IMR-90 (cell line): ENCODE measurements around the gene PUS3. TPM values are rescaled to one million over a fixed set of nuclear protein-coding genes. Genes with fewer than 3 reads are reported as not detected.

Experiments
- ATAC-seq: fragments of 200-7000 bp; cut with Tn5 transposase; 2 replicates; pipeline ENCODE4 v1.9.1; 2020; ENCODE audit warnings: low read depth, mild to moderate bottlenecking, moderate library complexity
- BruUV-seq: library from RNA; stranded (reverse); fragments of 400-500 nt; replicated peaks from 2 replicates; lab custom pipeline; 2021; lab: Mats Ljungman, UMichigan
- CTCF ChIA-PET: fragments of 300-600 bp; formaldehyde crosslinking; extraction: SDS; loops from one replicate; lab custom pipeline; 2021; ENCODE audit warnings: antibody characterized with exemption; lab: Yijun Ruan, JAX
- POLR2A ChIA-PET: fragments of 300-600 bp; sonication (Branson Sonifier 250); formaldehyde crosslinking; loops from one replicate; lab custom pipeline; 2022; ENCODE audit warnings: antibody characterized with exemption; ENCODE audit not compliant: unreplicated experiment; lab: Charles Lee
- DNase-seq: peaks from one replicate; pipeline ENCODE4 v3.0.0; 2013
- H2AFZ ChIP-seq: replicated peaks from 2 replicates; pipeline ENCODE3; 2013; ENCODE audit warnings: low read length, mild to moderate bottlenecking; ENCODE audit not compliant: poor library complexity
- H2AK5ac ChIP-seq: 2 replicates; pipeline ENCODE4 v1.6.1; 2013; ENCODE audit warnings: low read depth, low read length, inconsistent platforms
- H2AK9ac ChIP-seq: replicated peaks from 2 replicates; pipeline ENCODE3; 2013; ENCODE audit warnings: mild to moderate bottlenecking, low read depth, low read length, moderate library complexity; ENCODE audit not compliant: poor library complexity
- H2BK120ac ChIP-seq: 2 replicates; pipeline ENCODE4 v1.6.1; 2013; ENCODE audit warnings: low read depth, low read length, inconsistent platforms
- H2BK15ac ChIP-seq: 3 replicates; pipeline ENCODE4 v1.6.1; 2013; ENCODE audit warnings: low read depth, low read length, inconsistent platforms
- H2BK20ac ChIP-seq: 2 replicates; pipeline ENCODE4 v1.6.1; 2013; ENCODE audit warnings: low read depth, mild to moderate bottlenecking, inconsistent platforms, low read length, moderate library complexity
- H2BK5ac ChIP-seq: 2 replicates; pipeline ENCODE4 v1.6.1; 2013; ENCODE audit warnings: mild to moderate bottlenecking, low read depth, low read length, inconsistent platforms; ENCODE audit not compliant: poor library complexity, severe bottlenecking
- H3K14ac ChIP-seq: replicated peaks from 2 replicates; pipeline ENCODE4 v1.6.1; 2013; ENCODE audit warnings: low read depth, low read length, inconsistent platforms
- H3K18ac ChIP-seq: 2 replicates; pipeline ENCODE4 v1.6.1; 2013; ENCODE audit warnings: low read depth, low read length, control low read depth
- H3K23ac ChIP-seq: 2 replicates; pipeline ENCODE4 v1.6.1; 2013; ENCODE audit warnings: low read depth, low read length, inconsistent platforms
- H3K27ac ChIP-seq: 2 replicates; pipeline ENCODE4 v1.5.1; 2013; ENCODE audit warnings: mild to moderate bottlenecking, control low read depth, low read length; ENCODE audit not compliant: insufficient read depth
- H3K27me3 ChIP-seq: 2 replicates; pipeline ENCODE4 v1.6.1; 2013; ENCODE audit warnings: low read length; ENCODE audit not compliant: control insufficient read depth, insufficient read depth
- H3K36me3 ChIP-seq: 2 replicates; pipeline ENCODE4 v1.6.1; 2013; ENCODE audit warnings: low read length, mixed read lengths; ENCODE audit not compliant: control insufficient read depth, insufficient read depth
- H3K4ac ChIP-seq: 2 replicates; pipeline ENCODE4 v1.6.1; 2013; ENCODE audit warnings: low read depth, low read length, inconsistent platforms
- H3K4me1 ChIP-seq: 2 replicates; pipeline ENCODE4 v1.6.1; 2013; ENCODE audit warnings: low read length, mixed read lengths; ENCODE audit not compliant: control insufficient read depth, insufficient read depth
- H3K4me2 ChIP-seq: 2 replicates; pipeline ENCODE4 v1.6.1; 2013; ENCODE audit warnings: low read depth, mild to moderate bottlenecking, control low read depth, low read length, moderate library complexity
- H3K4me3 ChIP-seq: 2 replicates; pipeline ENCODE4 v1.5.1; 2013; ENCODE audit warnings: low read depth, mild to moderate bottlenecking, control low read depth, low read length, moderate library complexity; ENCODE audit not compliant: insufficient read depth
- H3K56ac ChIP-seq: 2 replicates; pipeline ENCODE4 v1.6.1; 2013; ENCODE audit warnings: low read length, inconsistent platforms; ENCODE audit not compliant: insufficient read depth; ENCODE audit errors: extremely low read depth
- H3K79me1 ChIP-seq, 2 experiments: 2 replicates each; pipeline ENCODE4 v1.6.1; 2013; ENCODE audit warnings: low read length in 2 of 2, inconsistent platforms in 1 of 2, low read depth in 1 of 2
- H3K9ac ChIP-seq: 2 replicates; pipeline ENCODE4 v1.6.1; 2013; ENCODE audit warnings: low read depth, low read length, control low read depth
- H3K9me1 ChIP-seq: 2 replicates; pipeline ENCODE4 v1.6.1; 2013; ENCODE audit warnings: low read length, inconsistent platforms; ENCODE audit not compliant: insufficient read depth
- H3K9me3 ChIP-seq: 2 replicates; pipeline ENCODE4 v1.6.1; 2013; ENCODE audit warnings: low read length; ENCODE audit not compliant: control insufficient read depth, insufficient read depth
- H4K20me1 ChIP-seq: 2 replicates; pipeline ENCODE4 v1.6.1; 2013; ENCODE audit warnings: low read length, inconsistent platforms; ENCODE audit not compliant: insufficient read depth
- H4K5ac ChIP-seq: 2 replicates; pipeline ENCODE4 v1.6.1; 2013; ENCODE audit warnings: mild to moderate bottlenecking, low read depth, low read length, control low read depth
- H4K8ac ChIP-seq, 2 experiments: 2 replicates each; pipeline ENCODE4 v1.6.1; 2013; ENCODE audit warnings: low read depth in 2 of 2, low read length in 2 of 2, control low read depth in 1 of 2, inconsistent platforms in 1 of 2
- H4K91ac ChIP-seq: 2 replicates; pipeline ENCODE4 v1.6.1; 2013; ENCODE audit warnings: low read depth, low read length, inconsistent platforms; ENCODE audit not compliant: insufficient read depth
- BHLHE40 ChIP-seq: fragments of 150-350 bp; IDR thresholded peaks from 2 replicates; pipeline ENCODE4 v1.6.1; 2016; ENCODE audit warnings: mild to moderate bottlenecking, low read depth, low read length
- CEBPB ChIP-seq: IDR thresholded peaks from 2 replicates; pipeline ENCODE4 v1.6.1; 2012; ENCODE audit warnings: low read depth, low read length, improper control_type of control experiment
- FOS ChIP-seq: fragments of 150-350 bp; IDR thresholded peaks from 2 replicates; pipeline ENCODE4 v1.6.1; 2016; ENCODE audit warnings: low read depth, low read length
- MAZ ChIP-seq: IDR thresholded peaks from 2 replicates; pipeline ENCODE4 v1.6.1; 2012; ENCODE audit warnings: low read depth, mild to moderate bottlenecking, low read length, improper control_type of control experiment, moderate library complexity, borderline replicate concordance
- MXI1 ChIP-seq: IDR thresholded peaks from 2 replicates; pipeline ENCODE4 v1.6.1; 2012; ENCODE audit warnings: low read depth, mild to moderate bottlenecking, low read length, moderate library complexity, borderline replicate concordance
- NFE2L2 ChIP-seq: fragments of 150-350 bp; IDR thresholded peaks from 2 replicates; pipeline ENCODE4 v1.6.1; 2016; ENCODE audit warnings: low read depth, mild to moderate bottlenecking, low read length
- POLR2A ChIP-seq: IDR thresholded peaks from 2 replicates; pipeline ENCODE4 v1.6.1; 2012; ENCODE audit warnings: mild to moderate bottlenecking, low read depth, low read length
- RAD21 ChIP-seq: IDR thresholded peaks from 2 replicates; pipeline ENCODE4 v1.6.1; 2012; ENCODE audit warnings: low read length, improper control_type of control experiment
- SMC3 ChIP-seq: fragments of 150-350 bp; IDR thresholded peaks from 2 replicates; pipeline ENCODE4 v1.6.1; 2016; ENCODE audit warnings: low read depth, mild to moderate bottlenecking, antibody characterized with exemption, low read length, moderate library complexity
- WGBS, 2 experiments: methylation state at CpG; one replicate each; pipeline versions ENCODE4 v1.1.5 to v1.1.7; 2013; ENCODE audit warnings: missing lambda C conversion rate in 2 of 2; ENCODE audit not compliant: insufficient read length in 1 of 2; ENCODE audit errors: extremely low coverage in 2 of 2; 5-methylcytosine and 5-hydroxymethylcytosine counted together
- dilution Hi-C: fragments of 300-500 bp; cut with HindIII; formaldehyde crosslinking; loops from one replicate; pipeline ENCODE4 v1.14.3; 2018; ENCODE audit warnings: low sequenced_read_pairs; ENCODE audit not compliant: unreplicated experiment
- in situ Hi-C: fragments of 300-500 bp; cut with MboI; formaldehyde crosslinking; loops from 3 replicates; pipeline ENCODE4 v1.14.3; 2019; ENCODE audit warnings: low sequenced_read_pairs, inconsistent platforms, mixed read lengths
- intact Hi-C: fragments of 100-400 bp; cut with micrococcal nuclease; formaldehyde crosslinking; loops from 2 replicates; pipeline ENCODE4 v1.10.0; 2022
- polyA plus RNA-seq, 3 experiments: library from polyadenylated mRNA; depleted of rRNA; stranded (reverse); fragments of >200 nt; gene quantifications; 2 replicates each; pipeline ENCODE4 v1.2.3, GENCODE V29; 2012; ENCODE audit warnings: low replicate concordance in 1 of 3
- total RNA-seq: library from RNA; depleted of rRNA; stranded (reverse); fragments of >200 nt; gene quantifications from 2 replicates; pipeline ENCODE4 v1.2.3, GENCODE V29; 2012

Gene PUS3
- total and polyA plus RNA-seq, 2 of the 4 experiments (the other 2 are of a cell fraction) = 6.1 to 11.7 TPM

DNA sequence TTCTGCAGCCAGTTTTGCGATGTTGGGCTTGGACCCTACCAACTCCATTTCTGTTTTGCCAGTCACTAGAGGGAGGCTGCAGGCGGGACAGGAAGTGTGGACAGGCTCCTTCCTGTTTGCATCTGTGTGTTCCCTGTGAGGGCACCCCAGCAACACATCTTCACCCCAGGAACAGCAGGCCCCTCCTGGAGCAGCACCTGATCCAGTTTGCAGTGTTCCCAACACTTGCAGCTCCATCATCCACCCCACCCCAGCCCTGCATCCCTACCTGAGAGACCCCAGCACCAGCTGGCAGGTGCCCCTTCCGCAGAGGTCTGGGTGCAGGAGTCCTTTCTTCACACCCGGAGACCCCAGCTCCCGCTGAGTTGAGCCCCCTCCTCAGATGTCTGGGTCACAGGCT lies 35.4 kb upstream of the PUS3 start:
- POLR2A ChIA-PET = no interaction called here

More for the DNA sequence above, 35.4 kb upstream of the PUS3 start:
- Histone ChIP-seq H3K9ac (no peak overlapping the region), H4K8ac (no peak overlapping the region), H4K91ac (no peak overlapping the region), H2AFZ (no peak overlapping the region), H3K9me3 (no peaks in the 10 kb centered on the region), H2BK20ac (no peak overlapping the region), H2AK9ac (no peak overlapping the region), H3K23ac (no peak overlapping the region), H3K4me2 (no peak overlapping the region), H3K27me3 (peaks cover 23% of the 10 kb centered on the region), H4K5ac (no peak overlapping the region), H3K56ac (no peak overlapping the region), H3K36me3 (no peaks in the 10 kb centered on the region), H4K20me1 (no peaks in the 10 kb centered on the region), H3K4me1 (no peaks in the 10 kb centered on the region; the same call in 1 of the 2 replicates), H2AK5ac (no peak overlapping the region), H3K4me3 (no peak overlapping the region), H3K27ac (no peak overlapping the region), H3K14ac (no peak overlapping the region), H2BK15ac (no peak overlapping the region), H3K18ac (no peak overlapping the region), H3K4ac (no peak overlapping the region), H2BK120ac (no peak overlapping the region), H3K79me1 (no peaks in the 10 kb centered on the region), H2BK5ac (no peak overlapping the region), H3K9me1 (no peaks in the 10 kb centered on the region)
- in situ Hi-C loops (no loop called here), intact Hi-C loops (no loop called here), dilution Hi-C loops (no loop called here)
- WGBS, 2 experiments = 73% methylated on average over 3 of the region's 5 CpGs; no CpG with 5 or more reads in 1 of the 2 experiments
- no TSS peak for BruUV-seq
- ATAC-seq (no peak), DNase-seq (no peak)
- CTCF ChIA-PET = no interaction called here
- TF ChIP-seq CEBPB (no peak), MAZ (no peak), SMC3 (no peak), RAD21 (no peak), FOS (no peak), BHLHE40 (no peak), MXI1 (no peak), POLR2A (no peak), NFE2L2 (no peak)
